ENCODE data around the gene PHYH.

GRCh38 chr10:13306103-13306502 is 6.2 kb upstream of the PHYH start:
- no peak for TF ChIP-seq CTCF (IDR thresholded peaks at IDR 0.05; ENCODE audit: poor library complexity)
- no peak for TF ChIP-seq EZH2phosphoT487 (IDR thresholded peaks at IDR 0.05; ENCODE audit: low read depth, severe bottlenecking, unreplicated experiment)
- no peak for TF ChIP-seq EZH2 (IDR thresholded peaks at IDR 0.05; ENCODE audit: borderline replicate concordance)

Measured in hepatocyte (in vitro differentiated cells).